SK-N-SH treated with all-trans-retinoic acid at 6 μM for 48 hours (cell line): Measurements from ENCODE around the gene DNAJC15.

ENCODE experiments used
- ATAC-seq: fragments of 200-7000 bp; cut with Tn5 transposase; 3 replicates; pipeline ENCODE4 v1.9.1; 2020; ENCODE audit warnings: mild to moderate bottlenecking, moderate library complexity
- ARNTL ChIP-seq: fragments of 450-650 bp; formaldehyde crosslinking; IDR thresholded peaks from 2 replicates; pipeline ENCODE4 v1.5.0; 2020; ENCODE audit warnings: low read depth, mild to moderate bottlenecking, moderate library complexity, borderline replicate concordance
- BACH2 ChIP-seq: fragments of 250-450 bp; sonication (Bioruptor Pico); IDR thresholded peaks from 2 replicates; pipeline ENCODE4 v1.9.0; 2021; ENCODE audit warnings: mild to moderate bottlenecking, borderline replicate concordance
- CREB5 ChIP-seq: fragments of 250-450 bp; sonication (Bioruptor Pico); IDR thresholded peaks from 2 replicates; pipeline ENCODE4 v1.5.1; 2020; ENCODE audit warnings: low read depth, mild to moderate bottlenecking, moderate library complexity
- CSDC2 ChIP-seq: fragments of 250-450 bp; sonication (Bioruptor Pico); IDR thresholded peaks from 2 replicates; pipeline ENCODE4 v1.5.0; 2020; ENCODE audit warnings: mild to moderate bottlenecking, moderate library complexity
- CSRNP3 ChIP-seq: fragments of 250-450 bp; sonication (Bioruptor Pico); IDR thresholded peaks from 2 replicates; pipeline ENCODE4 v1.5.1; 2021; ENCODE audit warnings: mild to moderate bottlenecking, moderate library complexity
- ESRRG ChIP-seq: fragments of 250-450 bp; sonication (Bioruptor Pico); IDR thresholded peaks from 2 replicates; pipeline ENCODE4 v1.6.1; 2021; ENCODE audit warnings: mild to moderate bottlenecking
- GLIS3 ChIP-seq: fragments of 250-450 bp; sonication (Bioruptor Pico); IDR thresholded peaks from 2 replicates; pipeline ENCODE4 v1.5.0; 2020; ENCODE audit warnings: mild to moderate bottlenecking, moderate library complexity
- ISL1 ChIP-seq: fragments of 250-450 bp; sonication (Bioruptor Pico); IDR thresholded peaks from 2 replicates; pipeline ENCODE4 v2.1.2; 2022; ENCODE audit warnings: mild to moderate bottlenecking, moderate library complexity
- POU6F1 ChIP-seq: fragments of 250-450 bp; sonication (Bioruptor Pico); IDR thresholded peaks from 2 replicates; pipeline ENCODE4 v1.8.0; 2021; ENCODE audit warnings: low read depth, mild to moderate bottlenecking, moderate library complexity, borderline replicate concordance
- RARB ChIP-seq: fragments of 250-450 bp; sonication (Bioruptor Pico); IDR thresholded peaks from 2 replicates; pipeline ENCODE4 v1.8.0; 2021; ENCODE audit warnings: mild to moderate bottlenecking, moderate library complexity
- SNAI2 ChIP-seq: fragments of 250-450 bp; sonication (Bioruptor Pico); IDR thresholded peaks from 2 replicates; pipeline ENCODE4 v1.5.0; 2020; ENCODE audit warnings: mild to moderate bottlenecking, moderate library complexity
- TCF4 ChIP-seq: fragments of 250-450 bp; sonication (Bioruptor Pico); IDR thresholded peaks from 2 replicates; pipeline ENCODE4 v1.8.0; 2021; ENCODE audit warnings: mild to moderate bottlenecking, moderate library complexity, borderline replicate concordance
- TSHZ2 ChIP-seq: fragments of 250-450 bp; sonication (Bioruptor Pico); IDR thresholded peaks from 2 replicates; pipeline ENCODE4 v1.5.0; 2020; ENCODE audit warnings: mild to moderate bottlenecking, moderate library complexity
- ZC3H10 ChIP-seq: fragments of 250-450 bp; sonication (Bioruptor Pico); IDR thresholded peaks from 2 replicates; pipeline ENCODE4 v1.5.1; 2021; ENCODE audit warnings: mild to moderate bottlenecking, moderate library complexity
- ZFP30 ChIP-seq: fragments of 450-650 bp; formaldehyde crosslinking; IDR thresholded peaks from 2 replicates; pipeline ENCODE4 v1.5.0; 2022; ENCODE audit warnings: mild to moderate bottlenecking, moderate library complexity
- ZNF565 ChIP-seq: fragments of 450-650 bp; formaldehyde crosslinking; conservative IDR thresholded peaks from 2 replicates; pipeline ENCODE4 v1.5.0; 2020; ENCODE audit warnings: low read depth, mild to moderate bottlenecking, moderate library complexity
- ZNF70 ChIP-seq: fragments of 450-650 bp; formaldehyde crosslinking; IDR thresholded peaks from 2 replicates; pipeline ENCODE4 v1.5.0; 2020; ENCODE audit warnings: mild to moderate bottlenecking, moderate library complexity
- ZNF8 ChIP-seq: fragments of 450-650 bp; formaldehyde crosslinking; IDR thresholded peaks from 2 replicates; pipeline ENCODE4 v1.5.0; 2020; ENCODE audit warnings: mild to moderate bottlenecking, moderate library complexity

Gene DNAJC15

GRCh38 chr13:42996584-42996983, 26.8 kb upstream of the DNAJC15 start:
- ATAC-seq: peak; percentile 89
- TF ChIP-seq ISL1 (peak; percentile 51), ESRRG (no peak)

GRCh38 chr13:42997381-42997780, 26.0 kb upstream of the DNAJC15 start:
- TF ChIP-seq TSHZ2: no peak
- TF ChIP-seq ZNF8: no peak
- TF ChIP-seq ESRRG: no peak
- no peak for TF ChIP-seq CREB5 (CRISPR knock-in tag)
- TF ChIP-seq RARB: no peak
- TF ChIP-seq TCF4 (CRISPR knock-in tag): no peak
- TF ChIP-seq ZFP30 (CRISPR knock-in tag): no peak
- no peak for TF ChIP-seq ISL1
- TF ChIP-seq POU6F1 (CRISPR knock-in tag): no peak
- TF ChIP-seq CSRNP3 (CRISPR knock-in tag): no peak
- TF ChIP-seq ZC3H10 (CRISPR knock-in tag): no peak
- TF ChIP-seq SNAI2 (CRISPR knock-in tag): no peak
- TF ChIP-seq ARNTL (CRISPR knock-in tag): no peak
- TF ChIP-seq BACH2 (CRISPR knock-in tag): no peak
- peak; percentile 80 for ATAC-seq

GRCh38 chr13:42999491-42999890, 23.9 kb upstream of the DNAJC15 start:
- TF ChIP-seq ZNF8: no peak
- no peak for TF ChIP-seq GLIS3 (CRISPR knock-in tag)
- TF ChIP-seq SNAI2 (CRISPR knock-in tag): no peak
- no peak for TF ChIP-seq ESRRG
- no peak for TF ChIP-seq ZNF70
- ATAC-seq: no peak

GRCh38 chr13:43000676-43001075, 22.7 kb upstream of the DNAJC15 start:
- ATAC-seq: no peak

More at GRCh38 chr13:43000676-43001075, 22.7 kb upstream of the DNAJC15 start:
- no peak for TF ChIP-seq CSRNP3 (CRISPR knock-in tag)
- no peak for TF ChIP-seq CREB5 (CRISPR knock-in tag)
- TF ChIP-seq POU6F1 (CRISPR knock-in tag): no peak
- no peak for TF ChIP-seq ZNF8
- no peak for TF ChIP-seq ESRRG
- TF ChIP-seq ZC3H10 (CRISPR knock-in tag): no peak
- no peak for TF ChIP-seq GLIS3 (CRISPR knock-in tag)
- no peak for TF ChIP-seq ZNF565 (CRISPR knock-in tag)
- TF ChIP-seq BACH2 (CRISPR knock-in tag): no peak
- TF ChIP-seq CSDC2 (CRISPR knock-in tag): no peak
- no peak for TF ChIP-seq SNAI2 (CRISPR knock-in tag)
